Tibial nerve (tissue), 4 donors: ENCODE results near the gene DOHH. TPM values are rescaled to one million over a fixed set of nuclear protein-coding genes. Genes with fewer than 3 reads are reported as not detected.

ENCODE experiments used
- DNase-seq, 2 donors: peaks; one replicate each; pipeline ENCODE4 v3.0.0-alpha.2; 2019; ENCODE audit warnings: low spot score in 2 of 2
- H3K27ac ChIP-seq, 4 donors: fragments of 200-600 bp; sonication (generic) in 3 of 4; one replicate each; pipeline ENCODE4 v1.5.1; 2017 to 2019; ENCODE audit warnings: mild to moderate bottlenecking in 1 of 4
- H3K27me3 ChIP-seq, 2 donors: fragments of 200-600 bp; sonication (generic) in 1 of 2; one replicate each; pipeline versions ENCODE4 v1.5.1 to v1.6.0; 2017 to 2019
- H3K36me3 ChIP-seq, 3 donors: fragments of 200-600 bp; sonication (generic); one replicate each; pipeline ENCODE4 v1.5.1; 2018 to 2019
- H3K4me1 ChIP-seq, 4 donors: fragments of 200-600 bp; sonication (generic) in 3 of 4; one replicate each; pipeline ENCODE4 v1.5.1; 2017 to 2019
- H3K4me3 ChIP-seq, 4 donors: fragments of 200-600 bp; sonication (generic) in 3 of 4; one replicate each; pipeline ENCODE4 v1.5.1; 2017 to 2019; ENCODE audit warnings: mild to moderate bottlenecking in 1 of 4, moderate library complexity in 1 of 4
- H3K9me3 ChIP-seq, 4 donors: fragments of 200-600 bp; sonication (generic) in 3 of 4; one replicate each; pipeline ENCODE4 v1.5.1; 2017 to 2019
- CTCF ChIP-seq, 5 experiments: fragments of 200-600 bp in 3 of 5; fragments of 450-650 bp in 2 of 5; sonication (generic) in 3 of 5; IDR thresholded peaks; one replicate each; pipeline ENCODE4 v1.5.1; 2016 to 2019; ENCODE audit warnings: antibody characterized with exemption in 5 of 5, mild to moderate bottlenecking in 3 of 5, moderate library complexity in 2 of 5
- EP300 ChIP-seq, 2 donors: sonication (generic); formaldehyde crosslinking; IDR thresholded peaks; one replicate each; pipeline ENCODE4 v1.6.1; 2017; ENCODE audit warnings: antibody characterized with exemption in 2 of 2, mild to moderate bottlenecking in 1 of 2
- POLR2A ChIP-seq, 2 donors: fragments of 450-650 bp; IDR thresholded peaks; one replicate each; pipeline ENCODE4 v1.6.1; 2017; ENCODE audit warnings: antibody characterized with exemption in 2 of 2, mild to moderate bottlenecking in 2 of 2, moderate library complexity in 2 of 2
- WGBS, 2 donors: methylation state at CpG; one replicate each; pipeline ENCODE4 v1.1.5; 2018; 5-methylcytosine and 5-hydroxymethylcytosine counted together
- total RNA-seq, 4 donors: library from RNA; depleted of rRNA; stranded (reverse); fragments of >200 nt; gene quantifications; one replicate each; pipeline ENCODE4 v1.1.0, GENCODE V29; 2016

DOHH gene
- total RNA-seq, 4 donors from 2014 or later: 19.7 to 30.3 (median 23.0) TPM

DNA sequence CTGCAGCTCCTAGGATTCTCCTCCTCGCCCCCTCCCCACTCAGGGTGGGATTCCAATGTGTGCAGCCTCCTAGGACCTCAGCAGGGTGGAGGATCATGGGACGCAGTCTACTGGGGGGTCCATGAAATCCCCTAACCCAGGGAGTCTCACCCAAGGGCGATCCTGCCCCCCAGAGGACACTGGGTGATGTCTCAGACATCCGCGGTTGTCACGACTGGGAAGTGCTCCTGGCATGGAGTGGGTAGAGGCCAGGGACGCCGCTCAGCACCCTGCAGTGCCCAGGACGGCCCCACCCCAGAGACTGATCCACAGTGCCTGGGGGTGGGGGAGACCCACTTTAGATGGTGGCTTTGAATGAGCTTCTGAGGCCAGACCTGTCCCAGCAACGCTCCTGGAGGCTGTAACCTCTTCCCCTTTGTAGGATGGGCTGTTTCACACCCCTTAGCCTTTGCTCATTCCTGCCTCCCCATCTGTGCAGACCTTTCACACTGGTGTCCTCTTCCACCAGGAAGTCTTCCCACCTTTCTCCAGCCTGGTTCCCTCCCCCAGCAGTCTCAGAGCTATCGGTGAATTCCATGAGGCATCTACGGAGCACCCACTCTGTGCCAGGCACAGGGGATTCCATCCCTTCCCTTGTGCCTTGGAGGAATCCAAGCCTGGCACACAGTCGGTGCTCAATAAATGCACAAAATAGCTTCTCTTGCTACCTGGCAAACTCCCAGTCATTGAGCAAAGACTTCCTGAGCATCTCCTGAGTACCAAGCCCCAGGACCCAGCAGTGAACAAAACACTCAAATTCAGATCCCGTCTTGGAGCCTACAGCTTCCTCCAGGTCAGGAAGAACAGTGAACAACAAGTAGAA is 30.6 kb downstream of the DOHH start:
- Histone ChIP-seq H3K27ac (peak overlapping the region in 1 of 4 donors; percentile 44), H3K27me3 (no peaks in the 10 kb centered on the region), H3K9me3 (peaks cover 0 to 2% (median 0%) of the 10 kb centered on the region in 4 donors), H3K4me3 (no peak overlapping the region), H3K36me3 (peaks cover 0 to 15% (median 0%) of the 10 kb centered on the region in 3 donors), H3K4me1 (peaks cover 0 to 47% (median 2%) of the 10 kb centered on the region in 4 donors)
- TF ChIP-seq EP300 (IDR thresholded peaks at IDR 0.05): no peak
- peak in 1 of 5 experiments; percentile 13 for TF ChIP-seq CTCF (IDR thresholded peaks at IDR 0.05)
- 33 to 45% methylated on average over 13 to 14 of the region's 14 CpGs for WGBS, 2 donors
- no peak for DNase-seq

GRCh38 chr19:3468211-3468610 is 32.3 kb downstream of the DOHH start:
- peaks cover 0 to 2% (median 0%) of the 10 kb centered on the region in 4 donors for H3K9me3 ChIP-seq
- peak overlapping the region in 1 of 4 donors; percentile 47 for H3K27ac ChIP-seq
- peaks cover 2 to 31% (median 6%) of the 10 kb centered on the region in 3 donors for H3K36me3 ChIP-seq
- TF ChIP-seq CTCF (IDR thresholded peaks at IDR 0.05) (no peak), EP300 (IDR thresholded peaks at IDR 0.05) (no peak), POLR2A (IDR thresholded peaks at IDR 0.05) (no peak)
- WGBS, 2 donors: 76 to 93% methylated on average over 3 of the region's 3 CpGs
- no peak for DNase-seq
- H3K27me3 ChIP-seq: no peaks in the 10 kb centered on the region
- no peak overlapping the region for H3K4me3 ChIP-seq
- H3K4me1 ChIP-seq: peaks cover 0 to 62% (median 2%) of the 10 kb centered on the region in 4 donors

DNA sequence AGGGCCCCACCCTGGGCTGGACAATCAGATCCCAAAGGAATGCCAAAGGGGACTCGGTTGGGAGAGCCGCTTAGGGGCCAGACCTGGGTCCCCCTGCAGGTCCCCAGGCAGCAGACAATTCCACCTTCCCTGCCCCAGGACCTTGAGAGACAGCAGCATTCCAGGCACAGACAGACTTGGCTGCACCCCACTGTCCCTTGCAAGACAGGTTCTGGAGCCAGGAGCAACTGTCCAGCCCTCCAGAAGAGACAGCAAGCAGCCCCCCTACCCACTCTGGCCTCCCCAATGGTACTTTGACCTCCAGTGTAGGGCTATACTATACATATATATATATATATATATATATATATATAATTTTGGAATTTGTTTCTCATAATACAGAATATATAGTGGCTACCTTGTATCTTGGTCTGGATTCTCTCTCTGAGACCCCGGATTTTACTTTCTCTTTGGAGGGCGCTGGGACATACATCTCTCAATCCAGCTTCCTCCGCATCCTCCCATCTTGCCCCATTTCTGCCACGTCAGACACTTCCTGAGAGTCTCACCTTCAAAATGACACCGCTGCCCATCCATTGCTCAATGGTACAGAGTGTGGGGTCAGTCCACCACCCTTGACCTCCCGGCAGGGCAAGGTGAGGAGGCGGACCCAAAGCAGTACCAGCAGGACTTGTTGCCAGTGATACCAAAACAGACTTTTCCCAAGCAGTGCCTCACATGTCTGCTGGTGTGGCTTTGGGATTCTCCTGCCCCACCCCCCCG is 32.9 kb downstream of the DOHH start:
- Histone ChIP-seq H3K4me3 (no peak overlapping the region), H3K36me3 (peaks cover 2 to 37% (median 6%) of the 10 kb centered on the region in 3 donors), H3K27ac (peak overlapping the region in 1 of 4 donors; percentile 8), H3K27me3 (no peaks in the 10 kb centered on the region), H3K4me1 (peaks cover 0 to 67% (median 2%) of the 10 kb centered on the region in 4 donors), H3K9me3 (peaks cover 0 to 2% (median 0%) of the 10 kb centered on the region in 4 donors)
- WGBS, 2 donors: 83 to 86% methylated on average over 10 of the region's 10 CpGs
- TF ChIP-seq CTCF (IDR thresholded peaks at IDR 0.05) (no peak), EP300 (IDR thresholded peaks at IDR 0.05) (no peak), POLR2A (IDR thresholded peaks at IDR 0.05) (no peak)
- DNase-seq: no peak

DNA sequence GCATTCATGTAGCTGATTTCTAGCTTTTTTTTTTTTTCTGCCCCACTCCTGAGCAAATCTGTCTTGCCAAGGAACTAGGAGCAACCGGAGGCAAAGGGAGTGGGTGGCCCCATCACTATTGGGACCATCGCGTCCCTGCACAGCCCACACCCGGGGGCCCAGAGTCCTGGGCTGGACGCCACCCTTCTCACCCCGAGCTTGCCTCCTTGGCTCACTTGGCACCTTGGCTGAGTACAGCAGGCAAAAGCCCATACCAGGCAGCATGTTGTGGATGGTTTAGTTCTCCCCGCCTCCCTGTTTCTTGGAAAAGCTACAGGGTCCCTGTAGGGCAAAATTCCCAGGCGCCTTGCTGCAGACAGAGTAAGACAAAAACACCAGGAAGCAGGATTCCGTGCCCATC is 33.8 kb downstream of the DOHH start:
- 70 to 77% methylated on average over 9 of the region's 9 CpGs for WGBS, 2 donors
- no peak overlapping the region for H3K4me3 ChIP-seq
- peaks cover 0 to 61% (median 0%) of the 10 kb centered on the region in 4 donors for H3K4me1 ChIP-seq
- peaks cover 0 to 2% (median 0%) of the 10 kb centered on the region in 4 donors for H3K9me3 ChIP-seq
- no peak for DNase-seq
- TF ChIP-seq EP300 (IDR thresholded peaks at IDR 0.05): peak in 1 of 2 donors; percentile 27
- no peak for TF ChIP-seq CTCF (IDR thresholded peaks at IDR 0.05)
- no peak for TF ChIP-seq POLR2A (IDR thresholded peaks at IDR 0.05)
- H3K27ac ChIP-seq: peak overlapping the region in 1 of 4 donors; percentile 54
- peaks cover 2 to 40% (median 6%) of the 10 kb centered on the region in 3 donors for H3K36me3 ChIP-seq
- H3K27me3 ChIP-seq: no peaks in the 10 kb centered on the region
